Sigmoid colon (tissue), 3 donors: Measurements from ENCODE around the gene TMEM127.
"Not testable (repeated sequence)": the region's sequence is repeated elsewhere in the genome, so short reads cannot be mapped to it uniquely, and the experiment has no call there.

Experiments used
- CTCF ChIP-seq, 4 experiments: fragments of 450-650 bp in 3 of 4; fragments of 200-600 bp in 1 of 4; IDR thresholded peaks; one replicate each; pipeline ENCODE4 v1.5.1; 2016 to 2019; ENCODE audit warnings: antibody characterized with exemption in 4 of 4, mild to moderate bottlenecking in 3 of 4, moderate library complexity in 2 of 4
- POLR2A ChIP-seq, 2 donors: fragments of 450-650 bp; IDR thresholded peaks; one replicate each; pipeline ENCODE4 v1.6.1; 2016; ENCODE audit warnings: antibody characterized with exemption in 2 of 2, mild to moderate bottlenecking in 2 of 2, moderate library complexity in 2 of 2

- not testable (repeated sequence) for TF ChIP-seq POLR2A, CTCF (IDR thresholded peaks at IDR 0.05)
Measured at GRCh38 chr2:96257744-96258143, 8.1 kb downstream of the TMEM127 start.
